HL-60 (cell line): Measurements from ENCODE around the gene EFS.

Experiments used
- CTCF ChIP-seq: IDR thresholded peaks from one replicate; pipeline ENCODE4 v1.5.1; 2011; ENCODE audit warnings: low read length, control low read depth, inconsistent platforms; ENCODE audit not compliant: insufficient read depth
- POLR2AphosphoS5 ChIP-seq: IDR thresholded peaks from 2 replicates; pipeline ENCODE4 v1.6.1; 2012; ENCODE audit warnings: low read depth
- REST ChIP-seq: IDR thresholded peaks from 2 replicates; pipeline ENCODE4 v1.6.1; 2012; ENCODE audit warnings: low read depth; ENCODE audit not compliant: insufficient replicate concordance
- SPI1 ChIP-seq: IDR thresholded peaks from 2 replicates; pipeline ENCODE4 v1.6.1; 2012; ENCODE audit warnings: low read depth, mild to moderate bottlenecking, borderline replicate concordance

GRCh38 chr14:23308721-23309445, 56.1 kb downstream of the EFS start:
- TF ChIP-seq CTCF (no peak), POLR2AphosphoS5 (no peak), REST (no peak), SPI1 (no peak)
